SK-N-SH treated with all-trans-retinoic acid at 6 μM for 48 hours (cell line): ENCODE results near the gene DRD5.

ENCODE experiments used
- ARNTL ChIP-seq: fragments of 450-650 bp; formaldehyde crosslinking; IDR thresholded peaks from 2 replicates; pipeline ENCODE4 v1.5.0; 2020; ENCODE audit warnings: low read depth, mild to moderate bottlenecking, moderate library complexity, borderline replicate concordance
- CSDC2 ChIP-seq: fragments of 250-450 bp; sonication (Bioruptor Pico); IDR thresholded peaks from 2 replicates; pipeline ENCODE4 v1.5.0; 2020; ENCODE audit warnings: mild to moderate bottlenecking, moderate library complexity
- ISL1 ChIP-seq: fragments of 250-450 bp; sonication (Bioruptor Pico); IDR thresholded peaks from 2 replicates; pipeline ENCODE4 v2.1.2; 2022; ENCODE audit warnings: mild to moderate bottlenecking, moderate library complexity
- OSR1 ChIP-seq: fragments of 250-450 bp; sonication (Bioruptor Pico); IDR thresholded peaks from 2 replicates; pipeline ENCODE4 v1.8.0; 2022; ENCODE audit warnings: moderate library complexity, mild to moderate bottlenecking, inconsistent platforms
- SNAI2 ChIP-seq: fragments of 250-450 bp; sonication (Bioruptor Pico); IDR thresholded peaks from 2 replicates; pipeline ENCODE4 v1.5.0; 2020; ENCODE audit warnings: mild to moderate bottlenecking, moderate library complexity
- TCF4 ChIP-seq: fragments of 250-450 bp; sonication (Bioruptor Pico); IDR thresholded peaks from 2 replicates; pipeline ENCODE4 v1.8.0; 2021; ENCODE audit warnings: mild to moderate bottlenecking, moderate library complexity, borderline replicate concordance
- TOX ChIP-seq: fragments of 250-450 bp; sonication (Bioruptor Pico); IDR thresholded peaks from 2 replicates; pipeline ENCODE4 v1.8.0; 2021; ENCODE audit warnings: mild to moderate bottlenecking, moderate library complexity, borderline replicate concordance
- ZC3H10 ChIP-seq: fragments of 250-450 bp; sonication (Bioruptor Pico); IDR thresholded peaks from 2 replicates; pipeline ENCODE4 v1.5.1; 2021; ENCODE audit warnings: mild to moderate bottlenecking, moderate library complexity
- ZFP3 ChIP-seq: fragments of 250-450 bp; sonication (Bioruptor Pico); IDR thresholded peaks from 2 replicates; pipeline ENCODE4 v1.5.0; 2020; ENCODE audit warnings: mild to moderate bottlenecking, moderate library complexity
- ZFP30 ChIP-seq: fragments of 450-650 bp; formaldehyde crosslinking; IDR thresholded peaks from 2 replicates; pipeline ENCODE4 v1.5.0; 2022; ENCODE audit warnings: mild to moderate bottlenecking, moderate library complexity
- TF ChIP-seq, protein P1 (sequence below): fragments of 250-450 bp; sonication (Bioruptor Pico); IDR thresholded peaks from 2 replicates; pipeline ENCODE4 v1.8.0; 2020; ENCODE audit warnings: mild to moderate bottlenecking, moderate library complexity, borderline replicate concordance
- TF ChIP-seq, protein P2 (sequence below): fragments of 250-450 bp; sonication (Bioruptor Pico); IDR thresholded peaks from 2 replicates; pipeline ENCODE4 v1.5.1; 2020; ENCODE audit warnings: low read depth, mild to moderate bottlenecking, moderate library complexity

DNA sequence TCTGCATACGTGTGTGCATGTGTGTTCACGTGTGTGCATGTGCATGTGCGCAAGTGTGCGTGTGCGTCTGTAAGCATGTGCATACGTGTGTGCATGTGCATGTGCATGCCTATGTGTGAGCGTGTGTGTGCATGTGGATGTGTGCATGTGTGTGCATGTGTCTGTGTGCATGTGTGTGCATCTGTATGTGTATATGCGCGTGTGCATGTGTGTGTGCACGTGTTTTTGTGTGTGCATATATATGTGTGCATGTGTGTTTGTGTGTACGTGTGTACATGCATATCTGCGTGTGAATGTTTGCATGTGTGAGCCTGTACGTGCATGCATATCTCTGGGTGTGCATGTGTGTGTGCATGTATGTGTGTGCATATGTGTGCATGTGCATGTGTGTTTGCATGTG is 35.7 kb upstream of the DRD5 start:
- no peak for TF ChIP-seq TOX
- TF ChIP-seq CSDC2: no peak
- TF ChIP-seq, protein P1, sequence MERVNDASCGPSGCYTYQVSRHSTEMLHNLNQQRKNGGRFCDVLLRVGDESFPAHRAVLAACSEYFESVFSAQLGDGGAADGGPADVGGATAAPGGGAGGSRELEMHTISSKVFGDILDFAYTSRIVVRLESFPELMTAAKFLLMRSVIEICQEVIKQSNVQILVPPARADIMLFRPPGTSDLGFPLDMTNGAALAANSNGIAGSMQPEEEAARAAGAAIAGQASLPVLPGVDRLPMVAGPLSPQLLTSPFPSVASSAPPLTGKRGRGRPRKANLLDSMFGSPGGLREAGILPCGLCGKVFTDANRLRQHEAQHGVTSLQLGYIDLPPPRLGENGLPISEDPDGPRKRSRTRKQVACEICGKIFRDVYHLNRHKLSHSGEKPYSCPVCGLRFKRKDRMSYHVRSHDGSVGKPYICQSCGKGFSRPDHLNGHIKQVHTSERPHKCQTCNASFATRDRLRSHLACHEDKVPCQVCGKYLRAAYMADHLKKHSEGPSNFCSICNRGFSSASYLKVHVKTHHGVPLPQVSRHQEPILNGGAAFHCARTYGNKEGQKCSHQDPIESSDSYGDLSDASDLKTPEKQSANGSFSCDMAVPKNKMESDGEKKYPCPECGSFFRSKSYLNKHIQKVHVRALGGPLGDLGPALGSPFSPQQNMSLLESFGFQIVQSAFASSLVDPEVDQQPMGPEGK (CRISPR knock-in tag): no peak
- no peak for TF ChIP-seq OSR1 (CRISPR knock-in tag)
- no peak for TF ChIP-seq ARNTL (CRISPR knock-in tag)
- TF ChIP-seq ZFP30 (CRISPR knock-in tag): no peak
- TF ChIP-seq ISL1 (CRISPR knock-in tag): no peak
- TF ChIP-seq, protein P2, sequence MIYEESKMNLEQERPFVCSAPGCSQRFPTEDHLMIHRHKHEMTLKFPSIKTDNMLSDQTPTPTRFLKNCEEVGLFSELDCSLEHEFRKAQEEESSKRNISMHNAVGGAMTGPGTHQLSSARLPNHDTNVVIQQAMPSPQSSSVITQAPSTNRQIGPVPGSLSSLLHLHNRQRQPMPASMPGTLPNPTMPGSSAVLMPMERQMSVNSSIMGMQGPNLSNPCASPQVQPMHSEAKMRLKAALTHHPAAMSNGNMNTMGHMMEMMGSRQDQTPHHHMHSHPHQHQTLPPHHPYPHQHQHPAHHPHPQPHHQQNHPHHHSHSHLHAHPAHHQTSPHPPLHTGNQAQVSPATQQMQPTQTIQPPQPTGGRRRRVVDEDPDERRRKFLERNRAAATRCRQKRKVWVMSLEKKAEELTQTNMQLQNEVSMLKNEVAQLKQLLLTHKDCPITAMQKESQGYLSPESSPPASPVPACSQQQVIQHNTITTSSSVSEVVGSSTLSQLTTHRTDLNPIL (CRISPR knock-in tag): no peak
- TF ChIP-seq ZFP3: no peak
- TF ChIP-seq TCF4: no peak
- no peak for TF ChIP-seq SNAI2
- no peak for TF ChIP-seq ZC3H10 (CRISPR knock-in tag)
